ENCODE data around the gene RARG. TPM values are rescaled to one million over a fixed set of nuclear protein-coding genes. Genes with fewer than 3 reads are reported as not detected.
A peak's percentile ranks its signal among the peaks of the same experiment; 100 is the strongest.

Gene RARG
- total RNA-seq, 4 donors from 2014 or later: 15.6 to 26.6 (median 22.9) TPM

DNA sequence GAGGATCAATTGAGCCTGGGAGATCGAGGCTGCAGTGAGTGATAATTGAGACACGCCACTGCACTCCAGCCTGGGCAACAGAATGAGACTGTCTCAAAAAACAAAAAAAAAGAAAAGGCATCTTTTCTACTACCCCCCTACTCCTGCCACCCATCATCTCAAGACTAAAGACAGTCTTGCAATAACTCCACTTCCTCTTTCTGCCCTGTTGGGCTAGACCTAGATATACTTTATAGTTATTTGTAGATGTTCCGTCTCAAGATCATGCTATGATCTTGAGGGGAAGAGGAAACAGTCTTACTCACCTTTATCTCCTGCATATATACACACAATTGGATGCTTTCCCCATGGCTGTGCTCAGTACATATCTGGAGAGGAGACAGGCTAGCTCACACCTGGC is 24.0 kb upstream of the RARG start:
- 72 to 88% methylated on average over 3 of the region's 3 CpGs for WGBS, 2 donors (ENCODE audit: low coverage in 1 of 2)
- Histone ChIP-seq H3K4me3 (no peak overlapping the region), H3K9me3 (no peaks in the 10 kb centered on the region), H3K4me1 (peaks cover 0 to 29% (median 18%) of the 10 kb centered on the region in 3 donors), H3K27ac (no peak overlapping the region), H3K36me3 (peaks cover 0 to 31% of the 10 kb centered on the region in 2 donors), H3K27me3 (no peaks in the 10 kb centered on the region)
- no peak for ATAC-seq
- TF ChIP-seq, protein P1, sequence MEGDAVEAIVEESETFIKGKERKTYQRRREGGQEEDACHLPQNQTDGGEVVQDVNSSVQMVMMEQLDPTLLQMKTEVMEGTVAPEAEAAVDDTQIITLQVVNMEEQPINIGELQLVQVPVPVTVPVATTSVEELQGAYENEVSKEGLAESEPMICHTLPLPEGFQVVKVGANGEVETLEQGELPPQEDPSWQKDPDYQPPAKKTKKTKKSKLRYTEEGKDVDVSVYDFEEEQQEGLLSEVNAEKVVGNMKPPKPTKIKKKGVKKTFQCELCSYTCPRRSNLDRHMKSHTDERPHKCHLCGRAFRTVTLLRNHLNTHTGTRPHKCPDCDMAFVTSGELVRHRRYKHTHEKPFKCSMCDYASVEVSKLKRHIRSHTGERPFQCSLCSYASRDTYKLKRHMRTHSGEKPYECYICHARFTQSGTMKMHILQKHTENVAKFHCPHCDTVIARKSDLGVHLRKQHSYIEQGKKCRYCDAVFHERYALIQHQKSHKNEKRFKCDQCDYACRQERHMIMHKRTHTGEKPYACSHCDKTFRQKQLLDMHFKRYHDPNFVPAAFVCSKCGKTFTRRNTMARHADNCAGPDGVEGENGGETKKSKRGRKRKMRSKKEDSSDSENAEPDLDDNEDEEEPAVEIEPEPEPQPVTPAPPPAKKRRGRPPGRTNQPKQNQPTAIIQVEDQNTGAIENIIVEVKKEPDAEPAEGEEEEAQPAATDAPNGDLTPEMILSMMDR (IDR thresholded peaks at IDR 0.05): no peak
- TF ChIP-seq POLR2A (IDR thresholded peaks at IDR 0.05) (no peak), EP300 (IDR thresholded peaks at IDR 0.05) (no peak), POLR2AphosphoS5 (IDR thresholded peaks at IDR 0.05) (no peak)

DNA sequence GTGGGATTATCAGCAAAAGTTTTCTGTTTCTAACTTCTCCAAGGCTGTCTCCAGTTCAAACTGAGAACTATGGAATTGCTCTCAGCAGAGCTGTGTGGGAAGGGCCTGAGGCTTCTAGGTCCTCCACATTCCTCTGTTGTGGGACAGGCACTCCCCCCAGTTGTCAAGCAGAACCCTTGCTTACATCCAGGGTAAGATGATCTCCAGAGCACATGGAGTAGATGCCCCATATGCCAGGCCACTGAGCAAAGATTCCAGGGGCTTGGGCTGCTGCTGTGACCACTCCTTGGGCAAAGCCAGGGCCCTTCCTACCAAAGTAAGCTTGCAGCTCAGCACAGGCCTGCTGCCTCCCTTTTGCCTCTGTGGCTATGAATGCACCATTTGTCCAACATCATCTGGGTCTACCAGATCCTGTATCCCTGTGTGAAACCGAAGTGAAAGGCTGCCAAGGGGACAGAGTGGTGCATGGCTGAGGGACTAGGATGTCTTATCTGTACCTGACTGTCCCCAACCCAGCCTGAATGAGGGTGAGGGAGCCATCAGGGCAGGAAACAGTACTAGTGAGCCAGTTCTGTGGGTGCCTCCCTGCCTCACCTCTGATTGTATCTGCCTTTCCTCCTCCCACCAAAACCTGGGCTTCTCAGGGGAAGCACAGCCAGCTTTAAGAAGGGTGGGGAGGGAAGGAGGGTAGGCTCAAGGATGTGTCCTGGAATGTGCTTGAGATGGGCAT is 23.0 kb upstream of the RARG start:
- no peaks in the 10 kb centered on the region for H3K27me3 ChIP-seq
- H3K27ac ChIP-seq: no peak overlapping the region
- no peak for TF ChIP-seq POLR2A (IDR thresholded peaks at IDR 0.05)
- H3K9me3 ChIP-seq: no peaks in the 10 kb centered on the region
- peaks cover 0 to 39% (median 21%) of the 10 kb centered on the region in 3 donors for H3K4me1 ChIP-seq
- no peak overlapping the region for H3K4me3 ChIP-seq
- WGBS, 2 donors (ENCODE audit: low coverage in 1 of 2): no CpG with 5 or more reads among the region's 1 CpG
- peaks cover 0 to 31% of the 10 kb centered on the region in 2 donors for H3K36me3 ChIP-seq
- ATAC-seq: no peak

DNA sequence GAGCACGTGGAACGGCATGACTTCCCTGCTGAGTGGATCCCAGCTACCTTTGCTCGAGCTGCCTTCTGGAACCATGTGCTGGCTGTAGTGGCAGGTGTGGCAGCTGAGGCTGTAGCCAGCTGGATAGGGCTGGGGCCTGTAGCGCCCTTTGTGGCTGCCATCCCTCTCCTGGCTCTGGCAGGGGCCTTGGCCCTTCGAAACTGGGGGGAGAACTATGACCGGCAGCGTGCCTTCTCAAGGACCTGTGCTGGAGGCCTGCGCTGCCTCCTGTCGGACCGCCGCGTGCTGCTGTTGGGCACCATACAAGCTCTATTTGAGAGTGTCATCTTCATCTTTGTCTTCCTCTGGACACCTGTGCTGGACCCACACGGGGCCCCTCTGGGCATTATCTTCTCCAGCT is 21.3 kb upstream of the RARG start:
- peak overlapping the region in 1 of 2 donors; percentile 92 for H3K4me3 ChIP-seq

DNA sequence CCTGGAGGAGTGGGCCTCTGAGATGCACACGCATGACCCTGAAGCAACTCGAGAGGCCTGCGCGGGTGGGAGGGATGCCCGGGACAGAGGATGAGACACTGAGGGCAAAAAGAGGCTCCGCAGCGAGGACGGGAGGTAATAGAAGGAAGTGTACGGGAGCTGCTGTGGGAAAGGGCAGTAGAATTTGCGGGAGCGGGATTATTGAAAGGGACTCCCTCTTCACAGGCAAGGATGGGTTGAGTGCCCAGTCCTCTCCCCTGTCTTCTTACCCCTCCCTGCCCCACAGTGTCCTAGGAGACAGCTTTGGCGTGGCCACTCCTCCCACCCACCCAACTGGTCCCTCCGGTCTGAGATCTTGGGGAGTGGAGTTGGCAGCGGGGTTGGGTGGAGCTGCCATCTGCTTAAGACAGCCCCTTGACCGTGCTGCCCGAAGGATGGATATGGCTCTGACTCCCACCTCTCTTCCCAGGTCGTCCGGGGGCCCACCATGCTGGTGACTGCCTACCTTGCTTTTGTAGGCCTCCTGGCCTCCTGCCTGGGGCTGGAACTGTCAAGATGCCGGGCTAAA is 20.4 kb upstream of the RARG start:
- H3K4me1 ChIP-seq: peaks cover 0 to 39% (median 21%) of the 10 kb centered on the region in 3 donors
- H3K9me3 ChIP-seq: no peaks in the 10 kb centered on the region
- ATAC-seq: no peak
- H3K36me3 ChIP-seq: peaks cover 0 to 31% of the 10 kb centered on the region in 2 donors
- 0 to 3% methylated on average over 11 to 15 of the region's 19 CpGs for WGBS, 2 donors (ENCODE audit: low coverage in 1 of 2)
- peak overlapping the region; percentile 61 to 92 for H3K4me3 ChIP-seq
- H3K27me3 ChIP-seq: no peaks in the 10 kb centered on the region
- H3K27ac ChIP-seq: peak overlapping the region; percentile 36 to 93 (median 86)
- TF ChIP-seq POLR2AphosphoS5 (IDR thresholded peaks at IDR 0.05) (no peak), POLR2A (IDR thresholded peaks at IDR 0.05) (no peak)
- TF ChIP-seq, protein P1 (IDR thresholded peaks at IDR 0.05): no peak

More for the DNA sequence above, 21.3 kb upstream of the RARG start:
- Histone ChIP-seq H3K27ac (peak overlapping the region in 2 of 4 donors; percentile 83 to 90), H3K36me3 (peaks cover 0 to 31% of the 10 kb centered on the region in 2 donors), H3K27me3 (no peaks in the 10 kb centered on the region), H3K4me1 (peaks cover 0 to 39% (median 21%) of the 10 kb centered on the region in 3 donors), H3K9me3 (no peaks in the 10 kb centered on the region)
- no peak for TF ChIP-seq POLR2A (IDR thresholded peaks at IDR 0.05)
- no peak for TF ChIP-seq POLR2AphosphoS5 (IDR thresholded peaks at IDR 0.05)
- TF ChIP-seq, protein P1 (IDR thresholded peaks at IDR 0.05): no peak
- TF ChIP-seq EP300 (IDR thresholded peaks at IDR 0.05): no peak
- 81% methylated on average over 6 of the region's 13 CpGs; no CpG with 5 or more reads in 1 of the 2 donors for WGBS, 2 donors (ENCODE audit: low coverage in 1 of 2)
- no peak for ATAC-seq

DNA sequence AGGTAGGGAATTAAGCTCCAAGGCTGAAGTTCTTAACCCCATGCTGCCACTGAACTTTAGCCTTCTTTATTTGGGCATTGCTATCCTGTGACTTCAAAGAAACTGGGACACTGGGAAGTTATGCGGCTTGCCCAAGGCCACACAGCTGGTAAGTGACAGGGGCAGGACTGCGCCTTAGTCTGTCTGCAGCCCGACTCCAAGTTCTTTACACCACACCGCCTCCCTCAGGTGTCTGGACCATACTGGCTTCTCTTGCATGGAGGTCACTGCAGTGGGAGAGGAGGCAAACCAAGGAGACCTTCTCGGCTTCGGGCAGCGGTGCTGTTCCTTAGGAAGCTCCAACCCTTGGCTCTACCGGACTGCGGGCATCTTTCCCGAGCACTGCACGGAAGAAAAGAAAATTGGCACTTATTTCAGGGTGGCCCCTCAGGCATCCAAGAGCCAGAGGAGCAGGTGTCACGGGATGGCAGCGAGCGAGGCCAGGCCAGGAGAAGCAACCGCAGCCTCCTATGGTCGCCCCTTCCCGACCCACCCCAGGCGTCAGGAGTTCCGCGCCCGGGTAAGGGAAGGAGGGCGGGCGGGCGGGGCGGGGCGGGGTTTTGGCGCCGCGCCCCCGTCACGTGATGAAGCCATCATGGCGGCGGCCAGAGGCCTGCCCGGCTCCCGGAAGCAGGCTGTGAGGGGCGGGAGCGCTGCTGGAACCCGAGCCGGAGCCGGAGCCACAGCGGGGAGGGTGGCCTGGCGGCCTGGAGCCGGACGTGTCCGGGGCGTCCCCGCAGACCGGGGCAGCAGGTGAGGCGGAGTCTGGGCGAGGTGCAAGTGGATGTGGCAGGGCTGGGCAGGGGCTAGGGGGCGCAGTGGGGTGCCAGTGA is 19.7 kb upstream of the RARG start:
- H3K9me3 ChIP-seq: no peaks in the 10 kb centered on the region
- TF ChIP-seq, protein P1 (IDR thresholded peaks at IDR 0.05): peak in 3 of 4 experiments; percentile 32 to 64 (median 43)
- TF ChIP-seq EP300 (IDR thresholded peaks at IDR 0.05) (no peak), POLR2AphosphoS5 (IDR thresholded peaks at IDR 0.05) (peak; percentile 64), POLR2A (IDR thresholded peaks at IDR 0.05) (peak; percentile 45 to 46)
- 0 to 4% methylated on average over 7 to 8 of the region's 51 CpGs for WGBS, 2 donors (ENCODE audit: low coverage in 1 of 2)
- H3K27ac ChIP-seq: peak overlapping the region; percentile 36 to 93 (median 86)
- H3K27me3 ChIP-seq: no peaks in the 10 kb centered on the region
- ATAC-seq: peak; percentile 91
- H3K4me1 ChIP-seq: peaks cover 0 to 39% (median 21%) of the 10 kb centered on the region in 3 donors
- H3K36me3 ChIP-seq: peaks cover 0 to 31% of the 10 kb centered on the region in 2 donors
- peak overlapping the region; percentile 61 to 92 for H3K4me3 ChIP-seq
